Panc1 (cell line): Measurements from ENCODE around the gene HBA1.

Experiments used
- SIN3A ChIP-seq: IDR thresholded peaks from 2 replicates; pipeline ENCODE4 v1.6.1; 2012; ENCODE audit warnings: low read depth, mild to moderate bottlenecking, low read length, moderate library complexity, borderline replicate concordance; ENCODE audit not compliant: insufficient read depth
- TF ChIP-seq, protein P1 (sequence below): fragments of 450-650 bp; IDR thresholded peaks from 2 replicates; pipeline ENCODE4 v1.5.1; 2017; ENCODE audit warnings: mild to moderate bottlenecking

DNA sequence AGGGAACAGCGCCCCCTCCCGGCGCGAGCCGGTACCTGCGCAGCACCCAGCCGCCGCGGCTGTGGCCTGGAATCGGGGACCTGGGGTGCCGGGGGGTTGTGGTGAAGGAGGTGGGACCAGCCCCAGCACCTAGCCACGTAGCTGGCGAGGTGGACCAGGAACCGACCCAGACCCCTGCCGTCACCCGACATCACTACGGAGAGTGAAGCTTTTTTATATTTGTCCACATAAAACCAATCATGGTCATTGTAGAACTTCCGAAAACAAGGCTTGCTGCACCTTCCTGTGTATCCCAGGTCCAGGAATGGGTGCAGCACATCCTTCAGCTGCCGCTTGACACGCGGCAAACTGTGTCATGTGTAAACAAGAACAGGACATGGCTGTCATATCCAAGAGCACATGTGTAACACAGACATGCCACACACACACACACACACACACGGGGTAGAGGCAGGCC, 5.1 kb downstream of the HBA1 start:
- TF ChIP-seq, protein P1, sequence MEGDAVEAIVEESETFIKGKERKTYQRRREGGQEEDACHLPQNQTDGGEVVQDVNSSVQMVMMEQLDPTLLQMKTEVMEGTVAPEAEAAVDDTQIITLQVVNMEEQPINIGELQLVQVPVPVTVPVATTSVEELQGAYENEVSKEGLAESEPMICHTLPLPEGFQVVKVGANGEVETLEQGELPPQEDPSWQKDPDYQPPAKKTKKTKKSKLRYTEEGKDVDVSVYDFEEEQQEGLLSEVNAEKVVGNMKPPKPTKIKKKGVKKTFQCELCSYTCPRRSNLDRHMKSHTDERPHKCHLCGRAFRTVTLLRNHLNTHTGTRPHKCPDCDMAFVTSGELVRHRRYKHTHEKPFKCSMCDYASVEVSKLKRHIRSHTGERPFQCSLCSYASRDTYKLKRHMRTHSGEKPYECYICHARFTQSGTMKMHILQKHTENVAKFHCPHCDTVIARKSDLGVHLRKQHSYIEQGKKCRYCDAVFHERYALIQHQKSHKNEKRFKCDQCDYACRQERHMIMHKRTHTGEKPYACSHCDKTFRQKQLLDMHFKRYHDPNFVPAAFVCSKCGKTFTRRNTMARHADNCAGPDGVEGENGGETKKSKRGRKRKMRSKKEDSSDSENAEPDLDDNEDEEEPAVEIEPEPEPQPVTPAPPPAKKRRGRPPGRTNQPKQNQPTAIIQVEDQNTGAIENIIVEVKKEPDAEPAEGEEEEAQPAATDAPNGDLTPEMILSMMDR, result peak; percentile 97
- 0 out of 2 replicates have a peak, but pooled peaks have one; percentile 0 for TF ChIP-seq SIN3A
